Stomach (tissue), 9 donors: ENCODE data around the gene JMJD1C. TPM values are rescaled to one million over a fixed set of nuclear protein-coding genes. Genes with fewer than 3 reads are reported as not detected.
"Not testable (repeated sequence)": the region's sequence is repeated elsewhere in the genome, so short reads cannot be mapped to it uniquely, and the experiment has no call there.

Experiments used
- DNase-seq, 2 donors: peaks; one replicate each; pipeline versions ENCODE4 v3.0.0 to v3.0.0-alpha.2; 2013 to 2019
- H3K27ac ChIP-seq, 5 donors: fragments of 200-600 bp in 4 of 5; sonication (generic) in 4 of 5; one replicate each; pipeline ENCODE4 v1.5.1; 2013 to 2019; ENCODE audit warnings: mild to moderate bottlenecking in 1 of 5, moderate library complexity in 1 of 5
- H3K27me3 ChIP-seq, 3 donors: fragments of 200-600 bp; sonication (generic); one replicate each; pipeline ENCODE4 v1.5.1; 2017 to 2019; ENCODE audit warnings: mixed run types in 1 of 3
- H3K36me3 ChIP-seq, 4 donors: fragments of 200-600 bp; sonication (generic); 1 replicate in 3 of 4; 2 replicates in 1 of 4; pipeline ENCODE4 v1.5.1; 2016 to 2019
- H3K4me1 ChIP-seq, 4 donors: fragments of 200-600 bp; sonication (generic); one replicate each; pipeline ENCODE4 v1.5.1; 2016 to 2019
- H3K4me3 ChIP-seq, 4 donors: fragments of 200-600 bp; sonication (generic) in 3 of 4; one replicate each; pipeline ENCODE4 v1.5.1; 2016 to 2019; ENCODE audit warnings: mild to moderate bottlenecking in 1 of 4
- H3K9me3 ChIP-seq, 4 donors: fragments of 200-600 bp; sonication (generic); one replicate each; pipeline ENCODE4 v1.5.1; 2016 to 2019
- CTCF ChIP-seq, 7 experiments: fragments of 450-650 bp in 4 of 7; fragments of 200-600 bp in 3 of 7; sonication (generic) in 3 of 7; IDR thresholded peaks; one replicate each; pipeline ENCODE4 v1.5.1; 2016 to 2019; ENCODE audit warnings: antibody characterized with exemption in 7 of 7, control low read depth in 2 of 7, mild to moderate bottlenecking in 1 of 7
- EP300 ChIP-seq: sonication (generic); formaldehyde crosslinking; IDR thresholded peaks from one replicate; pipeline ENCODE4 v1.6.1; 2017; ENCODE audit warnings: antibody characterized with exemption
- POLR2A ChIP-seq, 4 donors: fragments of 450-650 bp; IDR thresholded peaks; one replicate each; pipeline ENCODE4 v1.6.1; 2016; ENCODE audit warnings: antibody characterized with exemption in 4 of 4, control low read depth in 2 of 4, mild to moderate bottlenecking in 1 of 4, moderate library complexity in 1 of 4
- POLR2AphosphoS5 ChIP-seq, 3 donors: sonication (generic); formaldehyde crosslinking; IDR thresholded peaks; one replicate each; pipeline ENCODE4 v1.6.1; 2016; ENCODE audit warnings: antibody characterized with exemption in 3 of 3
- WGBS, 5 donors: extraction: QIAGEN DNeasy Blood & Tissue Kit in 3 of 5; methylation state at CpG; one replicate each; pipeline versions ENCODE4 v1.1.5 to v1.1.7; 2013 to 2018; 5-methylcytosine and 5-hydroxymethylcytosine counted together
- intact Hi-C: fragments of 100-400 bp; cut with DNase I; formaldehyde crosslinking; loops from one replicate; pipeline ENCODE4 v1.15.1; 2023; ENCODE audit warnings: low total_unique reads
- polyA plus RNA-seq, 3 donors: library from polyadenylated mRNA; stranded (reverse); fragments of 200-250 nt; gene quantifications; one replicate each; pipeline ENCODE4 v1.2.3, GENCODE V29; 2013
- total RNA-seq, 5 donors: library from RNA; depleted of rRNA; stranded (reverse); fragments of >200 nt; gene quantifications; one replicate each; pipeline versions ENCODE4 v1.1.0 to v1.2.3, GENCODE V29; 2014 to 2016
- donor health status: healthy with polysubstance abuse.
- donor health status: Bipolar disorder and iron deficiency.
- donor health status: healthy.

The JMJD1C gene
- total and polyA plus RNA-seq, 8 donors, result 13.6 to 235 (median 33.5) TPM

GRCh38 chr10:63343476-63343875 is 122.3 kb downstream of the JMJD1C start:
- no peak overlapping the region for H3K27ac ChIP-seq
- 91 to 97% (median 97%) methylated on average over 4 of the region's 4 CpGs for WGBS, 5 donors
- DNase-seq, result no peak
- TF ChIP-seq CTCF (IDR thresholded peaks at IDR 0.05) (no peak), POLR2A (IDR thresholded peaks at IDR 0.05) (no peak), POLR2AphosphoS5 (IDR thresholded peaks at IDR 0.05) (no peak), EP300 (no peak)
- no peaks in the 10 kb centered on the region for H3K36me3 ChIP-seq
- intact Hi-C loops, result no loop called here
- H3K4me1 ChIP-seq, result no peaks in the 10 kb centered on the region
- no peaks in the 10 kb centered on the region for H3K9me3 ChIP-seq
- no peaks in the 10 kb centered on the region for H3K27me3 ChIP-seq
- no peak overlapping the region for H3K4me3 ChIP-seq

- H3K27ac ChIP-seq, H3K36me3 ChIP-seq, H3K27me3 ChIP-seq, H3K4me3 ChIP-seq, H3K4me1 ChIP-seq, DNase-seq, H3K9me3 ChIP-seq, intact Hi-C loops: not testable (repeated sequence)
- WGBS, 5 donors, result 93 to 98% (median 96%) methylated on average over 7 of the region's 7 CpGs
Observed at GRCh38 chr10:63339640-63340039, 126.1 kb downstream of the JMJD1C start.

GRCh38 chr10:63337455-63338251 is 128.1 kb downstream of the JMJD1C start:
- intact Hi-C loops, result no loop called here
- H3K36me3 ChIP-seq, result no peaks in the 10 kb centered on the region
- 93 to 97% (median 94%) methylated on average over 3 to 4 of the region's 4 CpGs for WGBS, 5 donors
- H3K27ac ChIP-seq, result no peak overlapping the region
- no peak overlapping the region for H3K4me3 ChIP-seq
- H3K4me1 ChIP-seq, result no peaks in the 10 kb centered on the region
- TF ChIP-seq POLR2AphosphoS5 (IDR thresholded peaks at IDR 0.05) (no peak), EP300 (no peak), CTCF (IDR thresholded peaks at IDR 0.05) (no peak), POLR2A (IDR thresholded peaks at IDR 0.05) (no peak)
- H3K27me3 ChIP-seq, result no peaks in the 10 kb centered on the region
- H3K9me3 ChIP-seq, result no peaks in the 10 kb centered on the region
- no peak for DNase-seq

- TF ChIP-seq POLR2A (IDR thresholded peaks at IDR 0.05), result no peak
- TF ChIP-seq CTCF (IDR thresholded peaks at IDR 0.05), result no peak
- no peak for TF ChIP-seq EP300
- TF ChIP-seq POLR2AphosphoS5 (IDR thresholded peaks at IDR 0.05), result no peak
- H3K4me1 ChIP-seq, result peaks cover 0 to 5% (median 0%) of the 10 kb centered on the region in 4 donors
- H3K27ac ChIP-seq, result no peak overlapping the region
Observed at GRCh38 chr10:63331586-63331985, 134.2 kb downstream of the JMJD1C start.

GRCh38 chr10:63324495-63324854 is 141.3 kb downstream of the JMJD1C start:
- TF ChIP-seq POLR2AphosphoS5 (IDR thresholded peaks at IDR 0.05) (no peak), CTCF (IDR thresholded peaks at IDR 0.05) (no peak), POLR2A (IDR thresholded peaks at IDR 0.05) (no peak), EP300 (no peak)
- intact Hi-C loops, result no loop called here
- 55 to 69% (median 60%) methylated on average over 2 of the region's 2 CpGs for WGBS, 5 donors
- no peaks in the 10 kb centered on the region for H3K9me3 ChIP-seq
- no peak overlapping the region for H3K4me3 ChIP-seq
- no peak for DNase-seq
- H3K27me3 ChIP-seq, result no peaks in the 10 kb centered on the region
- H3K4me1 ChIP-seq, result peaks cover 0 to 14% (median 2%) of the 10 kb centered on the region in 4 donors
- no peak overlapping the region for H3K27ac ChIP-seq
- H3K36me3 ChIP-seq, result no peaks in the 10 kb centered on the region

More at GRCh38 chr10:63331586-63331985, 134.2 kb downstream of the JMJD1C start:
- H3K9me3 ChIP-seq, result no peaks in the 10 kb centered on the region
- H3K27me3 ChIP-seq, result no peaks in the 10 kb centered on the region
- no peak for DNase-seq
- H3K36me3 ChIP-seq, result no peaks in the 10 kb centered on the region
- intact Hi-C loops, result no loop called here
- WGBS, 5 donors, result 94 to 98% (median 95%) methylated on average over 5 of the region's 5 CpGs
- H3K4me3 ChIP-seq, result no peak overlapping the region
